Liver (tissue), 3 donors: ENCODE results near the gene CUX1.

Experiments used
- EGR1 ChIP-seq, 2 donors: IDR thresholded peaks; 2 replicates each; pipeline ENCODE4 v1.6.1; 2016 to 2018; ENCODE audit warnings: antibody characterized with exemption in 2 of 2, low read depth in 2 of 2
- GABPA ChIP-seq, 2 donors: IDR thresholded peaks in 1 of 2; conservative IDR thresholded peaks in 1 of 2; 2 replicates each; pipeline ENCODE4 v1.6.1; 2016; ENCODE audit warnings: antibody characterized with exemption in 2 of 2, mild to moderate bottlenecking in 1 of 2, moderate library complexity in 1 of 2
- TF ChIP-seq, protein P1 (sequence below): fragments of 150-350 bp; IDR thresholded peaks from 2 replicates; pipeline ENCODE4 v1.5.1; 2017; ENCODE audit warnings: improper control_type of control experiment, low read depth, low read length; ENCODE audit not compliant: missing input control
- TF ChIP-seq, protein P2 (sequence below): IDR thresholded peaks from 2 replicates; pipeline ENCODE4 v1.6.1; 2016; ENCODE audit warnings: antibody characterized with exemption, mild to moderate bottlenecking
- donor health status: healthy.
- donor health status: healthy.

GRCh38 chr7:102323914-102324195, 506.4 kb downstream of the CUX1 start:
- TF ChIP-seq, protein P1, sequence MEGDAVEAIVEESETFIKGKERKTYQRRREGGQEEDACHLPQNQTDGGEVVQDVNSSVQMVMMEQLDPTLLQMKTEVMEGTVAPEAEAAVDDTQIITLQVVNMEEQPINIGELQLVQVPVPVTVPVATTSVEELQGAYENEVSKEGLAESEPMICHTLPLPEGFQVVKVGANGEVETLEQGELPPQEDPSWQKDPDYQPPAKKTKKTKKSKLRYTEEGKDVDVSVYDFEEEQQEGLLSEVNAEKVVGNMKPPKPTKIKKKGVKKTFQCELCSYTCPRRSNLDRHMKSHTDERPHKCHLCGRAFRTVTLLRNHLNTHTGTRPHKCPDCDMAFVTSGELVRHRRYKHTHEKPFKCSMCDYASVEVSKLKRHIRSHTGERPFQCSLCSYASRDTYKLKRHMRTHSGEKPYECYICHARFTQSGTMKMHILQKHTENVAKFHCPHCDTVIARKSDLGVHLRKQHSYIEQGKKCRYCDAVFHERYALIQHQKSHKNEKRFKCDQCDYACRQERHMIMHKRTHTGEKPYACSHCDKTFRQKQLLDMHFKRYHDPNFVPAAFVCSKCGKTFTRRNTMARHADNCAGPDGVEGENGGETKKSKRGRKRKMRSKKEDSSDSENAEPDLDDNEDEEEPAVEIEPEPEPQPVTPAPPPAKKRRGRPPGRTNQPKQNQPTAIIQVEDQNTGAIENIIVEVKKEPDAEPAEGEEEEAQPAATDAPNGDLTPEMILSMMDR: no peak
- TF ChIP-seq EGR1 (IDR thresholded peaks at IDR 0.05; ENCODE audit: low read depth in 2 of 2) (no peak), GABPA (IDR thresholded peaks at IDR 0.05 in 1 of 2, conservative IDR thresholded peaks at IDR 0.05 in 1 of 2) (no peak)
- TF ChIP-seq, protein P2, sequence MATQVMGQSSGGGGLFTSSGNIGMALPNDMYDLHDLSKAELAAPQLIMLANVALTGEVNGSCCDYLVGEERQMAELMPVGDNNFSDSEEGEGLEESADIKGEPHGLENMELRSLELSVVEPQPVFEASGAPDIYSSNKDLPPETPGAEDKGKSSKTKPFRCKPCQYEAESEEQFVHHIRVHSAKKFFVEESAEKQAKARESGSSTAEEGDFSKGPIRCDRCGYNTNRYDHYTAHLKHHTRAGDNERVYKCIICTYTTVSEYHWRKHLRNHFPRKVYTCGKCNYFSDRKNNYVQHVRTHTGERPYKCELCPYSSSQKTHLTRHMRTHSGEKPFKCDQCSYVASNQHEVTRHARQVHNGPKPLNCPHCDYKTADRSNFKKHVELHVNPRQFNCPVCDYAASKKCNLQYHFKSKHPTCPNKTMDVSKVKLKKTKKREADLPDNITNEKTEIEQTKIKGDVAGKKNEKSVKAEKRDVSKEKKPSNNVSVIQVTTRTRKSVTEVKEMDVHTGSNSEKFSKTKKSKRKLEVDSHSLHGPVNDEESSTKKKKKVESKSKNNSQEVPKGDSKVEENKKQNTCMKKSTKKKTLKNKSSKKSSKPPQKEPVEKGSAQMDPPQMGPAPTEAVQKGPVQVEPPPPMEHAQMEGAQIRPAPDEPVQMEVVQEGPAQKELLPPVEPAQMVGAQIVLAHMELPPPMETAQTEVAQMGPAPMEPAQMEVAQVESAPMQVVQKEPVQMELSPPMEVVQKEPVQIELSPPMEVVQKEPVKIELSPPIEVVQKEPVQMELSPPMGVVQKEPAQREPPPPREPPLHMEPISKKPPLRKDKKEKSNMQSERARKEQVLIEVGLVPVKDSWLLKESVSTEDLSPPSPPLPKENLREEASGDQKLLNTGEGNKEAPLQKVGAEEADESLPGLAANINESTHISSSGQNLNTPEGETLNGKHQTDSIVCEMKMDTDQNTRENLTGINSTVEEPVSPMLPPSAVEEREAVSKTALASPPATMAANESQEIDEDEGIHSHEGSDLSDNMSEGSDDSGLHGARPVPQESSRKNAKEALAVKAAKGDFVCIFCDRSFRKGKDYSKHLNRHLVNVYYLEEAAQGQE: no peak
